ENCODE data around the gene CFAP100.

- no peak for TF ChIP-seq CTCF (IDR thresholded peaks at IDR 0.05)
- TF ChIP-seq POLR2A (IDR thresholded peaks at IDR 0.05): no peak
These were observed 70.3 kb downstream of the CFAP100 start for GRCh38 chr3:126464997-126465396.
